NCI-H446 treated with DMSO at 0.1 percent for 48 hours (cell line): ENCODE measurements around the gene AGAP2.
"Not testable (repeated sequence)": the region's sequence is repeated elsewhere in the genome, so short reads cannot be mapped to it uniquely, and the experiment has no call there.

ENCODE experiments used
- DNase-seq: peaks from one replicate; lab custom pipeline; 2025; lab: John Stamatoyannopoulos, UW

AGAP2 gene

GRCh38 chr12:57738661-57739237 lies at the start of gene AGAP2:
AGAP2 (minus strand) TSS chr12:57738742; CDS start chr12:57738246, 496 bp downstream.
- DNase-seq: no peak

DNA sequence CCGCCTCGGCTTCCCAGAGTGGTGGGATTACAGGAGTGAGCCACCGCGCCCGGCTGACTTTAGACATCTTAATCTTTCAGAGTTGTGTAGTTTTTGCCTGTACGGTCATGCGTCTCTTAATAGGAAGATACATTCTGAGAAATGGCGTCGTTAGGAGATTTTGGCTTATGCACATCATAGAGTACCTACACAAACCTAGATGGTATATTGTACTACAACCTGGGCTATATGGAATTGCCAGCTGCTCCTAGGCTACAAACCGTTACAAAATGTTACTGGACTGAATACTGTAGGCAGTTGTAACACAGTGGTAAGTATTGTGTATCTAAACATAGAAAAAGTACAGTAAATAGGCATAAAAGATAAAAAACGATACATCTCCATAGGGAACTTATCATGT lies 45.3 kb upstream of the AGAP2 start:
- DNase-seq: no peak

GRCh38 chr12:57783466-57783801 lies 44.9 kb upstream of the AGAP2 start:
- no peak for DNase-seq

GRCh38 chr12:57782608-57783465 lies 44.3 kb upstream of the AGAP2 start, which contains the start of gene TSFM:
TSFM (plus strand) TSS chr12:57782787; CDS start chr12:57782802, 15 bp downstream.
- DNase-seq: peak; percentile 77

- DNase-seq: no peak
Observed at GRCh38 chr12:57782243-57782607, 43.7 kb upstream of the AGAP2 start.

DNA sequence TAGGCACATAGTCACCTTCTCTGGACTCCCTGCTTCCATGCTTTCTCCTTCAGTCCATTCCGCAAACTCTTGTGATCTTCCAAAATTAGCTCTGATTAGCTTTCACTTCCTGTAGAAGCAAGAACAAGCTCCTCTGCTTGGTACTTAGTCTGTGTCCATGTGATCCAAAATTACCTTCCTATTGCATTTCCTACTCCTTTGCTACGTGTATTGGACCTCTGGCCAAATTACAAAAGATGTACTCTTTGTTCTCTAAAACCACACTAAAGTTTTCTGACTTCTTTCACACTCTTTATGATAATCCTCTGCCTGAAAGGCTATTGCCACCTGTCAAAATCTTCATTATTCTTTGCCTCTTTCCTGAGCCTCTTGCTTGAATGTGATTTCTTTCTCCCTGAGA lies 43.3 kb upstream of the AGAP2 start:
- DNase-seq: no peak

GRCh38 chr12:57781244-57781643 lies 42.7 kb upstream of the AGAP2 start:
- DNase-seq: no peak

DNA sequence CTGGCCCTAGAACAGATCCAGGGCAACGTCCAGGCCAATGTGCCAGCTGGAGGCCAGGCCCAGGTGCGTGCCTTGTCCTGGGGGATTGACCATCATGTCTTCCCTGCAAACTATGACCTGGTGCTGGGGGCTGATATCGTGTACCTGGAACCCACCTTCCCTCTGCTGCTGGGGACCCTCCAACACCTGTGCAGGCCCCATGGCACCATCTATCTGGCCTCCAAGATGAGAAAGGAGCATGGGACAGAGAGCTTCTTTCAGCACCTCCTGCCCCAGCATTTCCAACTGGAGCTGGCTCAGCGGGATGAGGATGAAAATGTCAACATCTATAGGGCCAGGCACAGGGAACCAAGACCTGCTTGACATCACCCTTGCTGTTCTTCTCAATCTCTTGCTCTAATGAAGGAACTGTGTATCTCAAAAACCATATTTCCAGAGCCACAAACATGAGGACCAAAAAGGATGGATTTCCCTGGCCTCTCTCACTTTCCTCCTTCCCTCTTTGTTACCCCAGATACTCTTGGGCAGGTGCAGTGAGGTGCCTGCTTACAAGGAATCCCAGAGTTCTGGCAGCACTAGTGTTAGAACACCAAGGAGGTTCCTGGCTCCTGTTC lies 41.8 kb upstream of the AGAP2 start:
- no peak for DNase-seq

DNA sequence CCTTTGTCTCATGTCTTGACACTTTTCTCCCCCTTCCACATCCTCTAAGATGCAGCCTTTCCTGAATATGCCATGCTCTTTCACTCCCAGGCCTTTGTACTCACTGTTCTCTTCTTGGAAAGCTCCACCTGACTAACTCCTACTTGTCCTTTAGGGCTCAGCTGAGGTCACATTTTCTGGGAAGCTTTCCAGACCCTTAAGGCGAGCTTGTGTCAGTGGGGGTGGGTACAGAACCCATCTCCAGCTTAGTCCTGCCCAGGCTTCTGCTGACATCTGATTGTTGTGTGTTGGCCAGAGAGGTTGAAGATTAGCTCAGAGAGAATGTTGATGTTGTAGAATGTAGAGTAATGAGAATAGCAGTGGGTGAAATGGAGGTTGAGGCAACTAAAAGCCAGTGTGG lies 41.2 kb upstream of the AGAP2 start:
- no peak for DNase-seq

DNA sequence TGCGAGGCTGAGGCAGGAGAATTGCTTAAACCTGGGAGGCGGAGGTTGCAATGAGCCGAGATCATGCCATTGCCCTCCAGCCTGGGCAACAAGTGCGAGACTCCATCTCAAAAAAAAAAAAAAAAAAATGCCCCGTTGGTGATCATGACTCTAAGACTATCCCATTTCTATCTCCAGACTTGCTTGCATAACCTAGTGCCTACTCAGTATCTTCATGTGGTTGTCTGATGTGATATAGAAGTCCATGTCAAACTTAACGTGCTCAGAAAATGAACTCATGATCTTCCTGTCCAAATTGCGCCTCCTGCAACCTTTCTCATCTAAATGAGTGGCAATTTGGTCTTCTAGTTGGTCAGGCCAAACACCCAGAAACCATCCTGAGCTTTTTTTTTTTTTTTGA lies 39.4 kb upstream of the AGAP2 start:
- DNase-seq: no peak

- no peak for DNase-seq
Observed at GRCh38 chr12:57777367-57777766, 38.8 kb upstream of the AGAP2 start.

- no peak for DNase-seq
Observed at GRCh38 chr12:57776247-57776587, 37.7 kb upstream of the AGAP2 start.

DNA sequence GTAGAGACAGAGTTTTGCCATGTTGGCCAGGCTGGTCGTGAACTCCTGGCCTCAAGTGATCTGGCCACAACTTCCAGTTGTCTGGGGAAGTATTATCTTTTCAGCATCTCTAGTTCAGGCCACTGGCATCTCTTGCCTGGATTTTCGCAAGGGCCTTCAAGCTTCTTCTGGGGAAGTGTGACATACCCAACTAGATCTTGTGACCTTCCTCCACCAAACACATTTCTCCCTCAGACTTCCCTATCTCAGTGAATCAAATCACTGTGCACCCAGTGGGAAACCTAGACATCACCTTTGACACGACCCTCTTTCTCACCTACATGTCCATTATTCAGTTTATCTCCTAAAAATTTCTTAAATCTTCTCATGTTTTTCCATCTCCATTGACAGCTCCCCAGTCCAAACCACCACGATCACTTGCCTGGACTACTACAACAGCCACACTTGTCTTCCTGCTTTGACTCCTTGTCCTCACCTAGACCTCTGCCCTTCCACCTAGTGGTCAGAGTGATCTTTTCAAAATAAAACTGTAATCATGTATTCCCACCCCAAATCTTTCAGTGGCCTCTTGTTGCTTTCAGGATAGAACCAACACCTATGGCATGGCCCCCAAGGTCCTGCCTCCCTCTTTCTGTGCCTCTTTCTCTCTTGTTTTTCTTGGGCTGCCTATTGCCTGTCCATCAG lies 37.2 kb upstream of the AGAP2 start:
- no peak for DNase-seq

GRCh38 chr12:57775044-57775443 lies 36.5 kb upstream of the AGAP2 start:
- DNase-seq: no peak

- not testable (repeated sequence) for DNase-seq
Observed at GRCh38 chr12:57774634-57775033, 36.1 kb upstream of the AGAP2 start.

- peak; percentile 52 for DNase-seq
Observed at GRCh38 chr12:57772429-57773322, 34.1 kb upstream of the AGAP2 start, which contains the start of gene EEF1AKMT3. EEF1AKMT3 (plus strand) TSS chr12:57772614; CDS start chr12:57772725, 111 bp downstream.

DNA sequence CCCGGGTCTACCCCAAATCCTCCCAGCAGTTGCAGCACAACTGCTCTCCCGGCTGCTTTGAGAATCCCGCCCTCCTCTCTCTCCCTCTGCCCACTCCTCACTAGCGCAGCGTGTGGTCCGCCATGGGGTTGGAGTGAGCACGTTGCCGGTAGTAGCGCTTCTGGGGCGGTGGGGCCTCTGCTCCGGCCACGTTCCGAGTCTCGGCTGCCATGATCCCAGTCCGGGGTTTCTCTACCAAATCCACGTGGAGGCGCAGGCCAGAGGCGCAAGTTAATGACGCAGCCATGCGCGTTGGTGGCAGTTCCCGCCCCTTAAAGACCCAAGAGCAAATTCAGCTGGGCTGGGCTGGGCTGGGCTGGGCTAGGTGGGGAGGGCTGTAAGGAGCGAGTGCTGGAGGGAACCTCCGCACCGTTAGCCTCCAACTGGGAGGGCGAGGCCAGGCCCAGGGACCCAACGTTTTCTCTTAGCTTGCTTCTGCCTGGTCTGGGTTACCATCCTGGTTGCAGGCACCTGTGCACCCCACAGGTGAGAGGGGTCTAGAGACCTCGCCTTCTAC lies 33.4 kb upstream of the AGAP2 start, which contains the start of gene METTL1:
METTL1 (minus strand) TSS at position 233 of the 556 bp plus-strand sequence; CDS start at position 211, 22 bp downstream.
- peak; percentile 94 for DNase-seq

GRCh38 chr12:57771236-57771872 lies 32.8 kb upstream of the AGAP2 start:
- peak; percentile 87 for DNase-seq

GRCh38 chr12:57770734-57771133 lies 32.2 kb upstream of the AGAP2 start:
- no peak for DNase-seq

GRCh38 chr12:57769594-57769993 lies 31.1 kb upstream of the AGAP2 start:
- no peak for DNase-seq

GRCh38 chr12:57767876-57768275 lies 29.3 kb upstream of the AGAP2 start:
- DNase-seq: no peak
